Stimulated activated CD4-positive, alpha-beta T cell treated with anti-CD3 and anti-CD28 coated beads, Interleukin-15, amount 100 ng/mL, for 48 hours (primary cell): ENCODE results near the gene HDAC10.
A peak's percentile ranks its signal among the peaks of the same experiment; 100 is the strongest.

Experiments
- DNase-seq, 2 donors: peaks; one replicate each; pipeline ENCODE4 v3.0.0-alpha.2; 2020; ENCODE audit warnings: low read depth in 2 of 2

HDAC10 gene

GRCh38 chr22:50270666-50271394 lies 19.8 kb upstream of the HDAC10 start:
- DNase-seq = no peak

GRCh38 chr22:50269970-50270665 lies 19.1 kb upstream of the HDAC10 start, which contains the start of gene MAPK11:
Gene MAPK11 (minus strand): TSS chr22:50270380. CDS start chr22:50270292, 88 bp downstream.
- peak in 1 of 2 donors; percentile 57 for DNase-seq

GRCh38 chr22:50269573-50269969 lies 18.5 kb upstream of the HDAC10 start:
- no peak for DNase-seq

GRCh38 chr22:50268655-50269113 lies 17.6 kb upstream of the HDAC10 start:
- DNase-seq = no peak

- DNase-seq = peak in 1 of 2 donors; percentile 50
Observed at GRCh38 chr22:50267591-50268390, 16.7 kb upstream of the HDAC10 start.

GRCh38 chr22:50266994-50267393 lies 15.9 kb upstream of the HDAC10 start:
- no peak for DNase-seq

- no peak for DNase-seq
Observed at GRCh38 chr22:50264946-50265669, 14.0 kb upstream of the HDAC10 start.

GRCh38 chr22:50264104-50264745 lies 13.2 kb upstream of the HDAC10 start:
- DNase-seq = no peak

- DNase-seq = no peak
Observed at GRCh38 chr22:50262973-50263617, 12.0 kb upstream of the HDAC10 start.

GRCh38 chr22:50262460-50262911 lies 11.4 kb upstream of the HDAC10 start:
- DNase-seq = no peak

GRCh38 chr22:50261615-50262459 lies 10.8 kb upstream of the HDAC10 start, which contains the start of gene MAPK12:
Gene MAPK12 (minus strand): TSS chr22:50261683. CDS start chr22:50261509, 174 bp downstream.
- DNase-seq = no peak

- DNase-seq = no peak
Observed at GRCh38 chr22:50260801-50261614, 9.9 kb upstream of the HDAC10 start.

- DNase-seq = no peak
Observed at GRCh38 chr22:50260434-50260800, 9.4 kb upstream of the HDAC10 start.

- no peak for DNase-seq
Observed at GRCh38 chr22:50259302-50259701, 8.2 kb upstream of the HDAC10 start.

GRCh38 chr22:50258361-50259292 lies 7.6 kb upstream of the HDAC10 start:
- no peak for DNase-seq

- no peak for DNase-seq
Observed at GRCh38 chr22:50257451-50258360, 6.6 kb upstream of the HDAC10 start.
